Adrenal gland (tissue), 5 donors: Measurements from ENCODE around the gene PGM1.
"Not testable (repeated sequence)": the region's sequence is repeated elsewhere in the genome, so short reads cannot be mapped to it uniquely, and the experiment has no call there.

Experiments used
- POLR2A ChIP-seq, 2 donors: fragments of 450-650 bp; IDR thresholded peaks; one replicate each; pipeline ENCODE4 v1.6.1; 2017; ENCODE audit warnings: antibody characterized with exemption in 2 of 2, mild to moderate bottlenecking in 2 of 2, moderate library complexity in 1 of 2
- TF ChIP-seq, protein P1 (sequence below), 6 experiments: fragments of 450-650 bp in 4 of 6; fragments of 200-600 bp in 2 of 6; sonication (generic) in 1 of 6; IDR thresholded peaks; 1 replicate in 5 of 6; 2 replicates in 1 of 6; pipeline versions ENCODE4 v1.5.1 to v1.8.0; 2016 to 2021; ENCODE audit warnings: antibody characterized with exemption in 6 of 6, mild to moderate bottlenecking in 2 of 6, moderate library complexity in 1 of 6
- donor health status: DM: no; HTN: no; CAD: no.

DNA sequence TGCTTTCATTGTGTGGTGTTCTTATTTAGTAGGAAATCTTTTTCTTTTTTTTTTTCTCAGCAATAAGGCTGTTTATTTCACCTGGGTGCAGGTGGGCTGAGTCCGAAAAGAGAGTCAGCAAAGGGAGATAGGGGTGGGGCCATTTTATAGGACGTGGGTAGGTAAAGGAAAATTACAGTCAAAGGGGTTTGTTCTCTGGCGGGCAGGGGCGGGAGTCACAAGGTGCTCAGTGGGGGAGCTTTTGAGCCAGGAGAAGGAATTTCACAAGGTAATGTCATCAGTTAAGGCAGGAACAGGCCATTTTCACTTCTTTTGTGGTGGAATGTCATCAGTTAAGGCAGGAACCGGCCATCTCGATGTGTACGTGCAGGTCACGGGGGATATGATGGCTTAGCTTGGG lies 20.5 kb upstream of the PGM1 start:
- not testable (repeated sequence) for TF ChIP-seq POLR2A (IDR thresholded peaks at IDR 0.05)
- TF ChIP-seq, protein P1, sequence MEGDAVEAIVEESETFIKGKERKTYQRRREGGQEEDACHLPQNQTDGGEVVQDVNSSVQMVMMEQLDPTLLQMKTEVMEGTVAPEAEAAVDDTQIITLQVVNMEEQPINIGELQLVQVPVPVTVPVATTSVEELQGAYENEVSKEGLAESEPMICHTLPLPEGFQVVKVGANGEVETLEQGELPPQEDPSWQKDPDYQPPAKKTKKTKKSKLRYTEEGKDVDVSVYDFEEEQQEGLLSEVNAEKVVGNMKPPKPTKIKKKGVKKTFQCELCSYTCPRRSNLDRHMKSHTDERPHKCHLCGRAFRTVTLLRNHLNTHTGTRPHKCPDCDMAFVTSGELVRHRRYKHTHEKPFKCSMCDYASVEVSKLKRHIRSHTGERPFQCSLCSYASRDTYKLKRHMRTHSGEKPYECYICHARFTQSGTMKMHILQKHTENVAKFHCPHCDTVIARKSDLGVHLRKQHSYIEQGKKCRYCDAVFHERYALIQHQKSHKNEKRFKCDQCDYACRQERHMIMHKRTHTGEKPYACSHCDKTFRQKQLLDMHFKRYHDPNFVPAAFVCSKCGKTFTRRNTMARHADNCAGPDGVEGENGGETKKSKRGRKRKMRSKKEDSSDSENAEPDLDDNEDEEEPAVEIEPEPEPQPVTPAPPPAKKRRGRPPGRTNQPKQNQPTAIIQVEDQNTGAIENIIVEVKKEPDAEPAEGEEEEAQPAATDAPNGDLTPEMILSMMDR (IDR thresholded peaks at IDR 0.05): not testable (repeated sequence)
